Liver (tissue), 9 donors: Measurements from ENCODE around the gene PKHD1. TPM values are rescaled to one million over a fixed set of nuclear protein-coding genes. Genes with fewer than 3 reads are reported as not detected.

Source experiments
- DNase-seq: peaks from one replicate; pipeline ENCODE4 v3.0.0-alpha.2; 2017; ENCODE audit warnings: low spot score
- H3K27ac ChIP-seq, 2 donors: one replicate each; pipeline ENCODE4 v1.7.0; 2013; ENCODE audit warnings: inconsistent platforms in 2 of 2, low read length in 2 of 2, control low read depth in 1 of 2, low read depth in 1 of 2, mild to moderate bottlenecking in 1 of 2
- H3K27me3 ChIP-seq, 4 donors: one replicate each; pipeline versions ENCODE4 v1.6.1 to v1.7.0; 2013; ENCODE audit warnings: low read length in 3 of 4, inconsistent platforms in 1 of 4, mild to moderate bottlenecking in 1 of 4, moderate library complexity in 1 of 4; ENCODE audit not compliant: control insufficient read depth in 4 of 4, insufficient read depth in 4 of 4
- H3K36me3 ChIP-seq, 4 donors: one replicate each; pipeline versions ENCODE4 v1.6.1 to v1.7.0; 2013; ENCODE audit warnings: low read length in 3 of 4, mild to moderate bottlenecking in 3 of 4, low read depth in 1 of 4, moderate library complexity in 1 of 4; ENCODE audit not compliant: control insufficient read depth in 4 of 4, insufficient read depth in 3 of 4
- H3K4me1 ChIP-seq, 4 donors: one replicate each; pipeline versions ENCODE4 v1.6.1 to v1.7.0; 2013; ENCODE audit warnings: low read length in 3 of 4, mild to moderate bottlenecking in 3 of 4, moderate library complexity in 1 of 4; ENCODE audit not compliant: control insufficient read depth in 4 of 4, insufficient read depth in 4 of 4
- H3K4me3 ChIP-seq, 3 donors: one replicate each; pipeline versions ENCODE4 v1.6.1 to v1.7.0; 2013; ENCODE audit warnings: low read length in 3 of 3, control low read depth in 1 of 3, low read depth in 1 of 3, mild to moderate bottlenecking in 1 of 3
- H3K9ac ChIP-seq, 2 donors: one replicate each; pipeline ENCODE4 v1.7.0; 2013; ENCODE audit warnings: low read length in 2 of 2, mild to moderate bottlenecking in 2 of 2, moderate library complexity in 2 of 2, control low read depth in 1 of 2, low read depth in 1 of 2
- H3K9me3 ChIP-seq, 4 donors: one replicate each; pipeline versions ENCODE4 v1.6.1 to v1.7.0; 2013; ENCODE audit warnings: low read length in 3 of 4; ENCODE audit not compliant: control insufficient read depth in 4 of 4
- CTCF ChIP-seq: fragments of 150-350 bp; IDR thresholded peaks from 2 replicates; pipeline ENCODE4 v1.5.1; 2017; ENCODE audit warnings: improper control_type of control experiment, low read depth, low read length; ENCODE audit not compliant: missing input control
- EGR1 ChIP-seq, 2 donors: IDR thresholded peaks; 2 replicates each; pipeline ENCODE4 v1.6.1; 2016 to 2018; ENCODE audit warnings: antibody characterized with exemption in 2 of 2, low read depth in 2 of 2
- FOXA1 ChIP-seq: IDR thresholded peaks from 2 replicates; pipeline ENCODE4 v1.6.1; 2016; ENCODE audit warnings: antibody characterized with exemption
- FOXA2 ChIP-seq: IDR thresholded peaks from 2 replicates; pipeline ENCODE4 v1.6.1; 2016; ENCODE audit warnings: antibody characterized with exemption
- GABPA ChIP-seq, 2 donors: IDR thresholded peaks in 1 of 2; conservative IDR thresholded peaks in 1 of 2; 2 replicates each; pipeline ENCODE4 v1.6.1; 2016; ENCODE audit warnings: antibody characterized with exemption in 2 of 2, mild to moderate bottlenecking in 1 of 2, moderate library complexity in 1 of 2
- HNF4G ChIP-seq: IDR thresholded peaks from 2 replicates; pipeline ENCODE4 v1.6.1; 2016; ENCODE audit warnings: antibody characterized with exemption
- JUND ChIP-seq, 2 donors: IDR thresholded peaks; 2 replicates each; pipeline ENCODE4 v1.6.1; 2016; ENCODE audit warnings: antibody characterized with exemption in 2 of 2
- MAX ChIP-seq: IDR thresholded peaks from 2 replicates; pipeline ENCODE4 v1.6.1; 2016; ENCODE audit warnings: antibody characterized with exemption
- NR2F2 ChIP-seq: IDR thresholded peaks from 2 replicates; pipeline ENCODE4 v1.6.1; 2016; ENCODE audit warnings: antibody characterized with exemption
- RAD21 ChIP-seq, 2 donors: IDR thresholded peaks; 2 replicates each; pipeline ENCODE4 v1.6.1; 2016; ENCODE audit warnings: antibody characterized with exemption in 2 of 2, mild to moderate bottlenecking in 2 of 2
- REST ChIP-seq: IDR thresholded peaks from 2 replicates; pipeline ENCODE4 v1.6.1; 2016; ENCODE audit warnings: antibody characterized with exemption, mild to moderate bottlenecking
- SP1 ChIP-seq: IDR thresholded peaks from 2 replicates; pipeline ENCODE4 v1.6.1; 2018; ENCODE audit warnings: antibody characterized with exemption, mild to moderate bottlenecking
- TAF1 ChIP-seq: conservative IDR thresholded peaks from 2 replicates; pipeline ENCODE4 v1.6.1; 2016; ENCODE audit warnings: antibody characterized with exemption, mild to moderate bottlenecking
- YY1 ChIP-seq: IDR thresholded peaks from 2 replicates; pipeline ENCODE4 v1.6.1; 2016; ENCODE audit warnings: antibody characterized with exemption, mild to moderate bottlenecking
- ZBTB33 ChIP-seq: IDR thresholded peaks from 2 replicates; pipeline ENCODE4 v1.6.1; 2016; ENCODE audit warnings: antibody characterized with exemption
- WGBS: extraction: QIAGEN DNeasy Blood & Tissue Kit; methylation state at CpG from one replicate; pipeline ENCODE4 v1.1.7; 2013; 5-methylcytosine and 5-hydroxymethylcytosine counted together
- polyA plus RNA-seq, 2 donors: library from polyadenylated mRNA; stranded (reverse) in 1 of 2; unstranded in 1 of 2; fragments of 200-250 nt in 1 of 2; fragments of >200 nt in 1 of 2; fragmentation: Nextera tagmentation in 1 of 2; extraction: Ambion mirVana in 1 of 2; gene quantifications; one replicate each; pipeline versions ENCODE4 v1.2.1 to v1.2.3, GENCODE V29; 2013 to 2015
- total RNA-seq, 2 donors: library from RNA; depleted of rRNA; stranded (reverse); fragments of >200 nt; gene quantifications; one replicate each; pipeline ENCODE4 v1.2.3, GENCODE V29; 2014
- donor health status: healthy.
- donor health status: healthy.
- donor health status: healthy.
- donor health status: healthy.
- donor health status: healthy.

PKHD1 gene
- total and polyA plus RNA-seq, 4 donors, result 0.45 to 10.6 (median 3.2) TPM

- DNase-seq, result no peak
- WGBS, result 90% methylated on average over 5 of the region's 5 CpGs
- H3K9me3 ChIP-seq, result no peaks in the 10 kb centered on the region
- no peaks in the 10 kb centered on the region for H3K4me1 ChIP-seq
- TF ChIP-seq ZBTB33 (no peak), JUND (IDR thresholded peaks at IDR 0.05) (no peak), REST (no peak), TAF1 (no peak), CTCF (no peak), NR2F2 (no peak), GABPA (IDR thresholded peaks at IDR 0.05 in 1 of 2, conservative IDR thresholded peaks at IDR 0.05 in 1 of 2) (no peak), FOXA1 (no peak), RAD21 (IDR thresholded peaks at IDR 0.05) (no peak), EGR1 (IDR thresholded peaks at IDR 0.05; ENCODE audit: low read depth in 2 of 2) (no peak), YY1 (no peak), FOXA2 (no peak), HNF4G (no peak), SP1 (no peak)
- H3K36me3 ChIP-seq, result no peaks in the 10 kb centered on the region
- H3K27ac ChIP-seq, result no peak overlapping the region
- H3K4me3 ChIP-seq, result no peak overlapping the region
- no peak overlapping the region for H3K9ac ChIP-seq
- no peaks in the 10 kb centered on the region for H3K27me3 ChIP-seq
These were observed 517.1 kb downstream of the PKHD1 start for GRCh38 chr6:51570168-51570921.

- Histone ChIP-seq H3K27me3 (no peaks in the 10 kb centered on the region), H3K27ac (no peak overlapping the region), H3K36me3 (no peaks in the 10 kb centered on the region), H3K4me1 (no peaks in the 10 kb centered on the region), H3K4me3 (no peak overlapping the region), H3K9me3 (no peaks in the 10 kb centered on the region), H3K9ac (no peak overlapping the region)
- no peak for DNase-seq
- peak; percentile 32 to 58 for TF ChIP-seq RAD21 (IDR thresholded peaks at IDR 0.05)
- TF ChIP-seq YY1, result no peak
- TF ChIP-seq MAX, result no peak
- 93% methylated on average over 1 of the region's 1 CpG for WGBS
These were observed 517.8 kb downstream of the PKHD1 start for GRCh38 chr6:51569594-51569993.
